Heart right ventricle (tissue), 16 donors: ENCODE data around the gene FCER1G. TPM values are rescaled to one million over a fixed set of nuclear protein-coding genes. Genes with fewer than 3 reads are reported as not detected.

ENCODE experiments used
- ATAC-seq, 8 donors: fragments of 200-7000 bp; cut with Tn5 transposase; one replicate each; pipeline ENCODE4 v1.9.1; 2020; ENCODE audit warnings: mild to moderate bottlenecking in 8 of 8, moderate library complexity in 8 of 8, moderate number of reproducible peaks in 1 of 8
- DNase-seq, 2 donors: peaks; one replicate each; pipeline ENCODE4 v3.0.0-alpha.2; 2020
- H3K27ac ChIP-seq, 10 donors: fragments of 200-600 bp; sonication (generic) in 2 of 10; one replicate each; pipeline versions ENCODE4 v1.5.0 to v1.8.0; 2020 to 2022; ENCODE audit warnings: mild to moderate bottlenecking in 3 of 10
- H3K27me3 ChIP-seq, 7 donors: fragments of 200-600 bp; one replicate each; pipeline ENCODE4 v1.8.0; 2021 to 2022; ENCODE audit warnings: mild to moderate bottlenecking in 2 of 7
- H3K36me3 ChIP-seq, 9 donors: fragments of 200-600 bp; sonication (generic) in 1 of 9; one replicate each; pipeline versions ENCODE4 v1.5.0 to v1.8.0; 2020 to 2022; ENCODE audit warnings: mild to moderate bottlenecking in 2 of 9
- H3K4me1 ChIP-seq, 9 donors: fragments of 200-600 bp; sonication (generic) in 1 of 9; one replicate each; pipeline versions ENCODE4 v1.5.0 to v1.8.0; 2020 to 2022; ENCODE audit warnings: mild to moderate bottlenecking in 4 of 9
- H3K4me3 ChIP-seq, 10 donors: fragments of 200-600 bp; sonication (generic) in 2 of 10; one replicate each; pipeline versions ENCODE4 v1.5.0 to v1.8.0; 2020 to 2022; ENCODE audit warnings: mild to moderate bottlenecking in 7 of 10, moderate library complexity in 2 of 10
- H3K9me3 ChIP-seq, 11 donors: fragments of 200-600 bp in 10 of 11; sonication (generic) in 2 of 11; one replicate each; pipeline versions ENCODE4 v1.5.0 to v1.8.0; 2013 to 2022; ENCODE audit warnings: mild to moderate bottlenecking in 2 of 11, control low read depth in 1 of 11, moderate library complexity in 1 of 11
- WGBS, 2 donors: extraction: QIAGEN DNeasy Blood & Tissue Kit; methylation state at CpG; one replicate each; pipeline ENCODE4 v1.1.7; 2013; ENCODE audit warnings: inconsistent platforms in 1 of 2; 5-methylcytosine and 5-hydroxymethylcytosine counted together
- intact Hi-C, 10 donors: fragments of 100-400 bp; cut with DNase I; formaldehyde crosslinking; loops; one replicate each; pipeline versions ENCODE4 v1.11.1 to v1.14.2; 2022
- polyA plus RNA-seq, 2 donors: library from polyadenylated mRNA; stranded (reverse); fragments of 200-250 nt; gene quantifications; one replicate each; pipeline ENCODE4 v1.2.3, GENCODE V29; 2013
- total RNA-seq, 10 donors: library from RNA; stranded (reverse); fragmentation: NEBNext Ultra II Directional in 3 of 10; extraction: Animal tissue kit (Norgen Biotek cat#: 25700) in 3 of 10; gene quantifications; one replicate each; pipeline versions ENCODE4 v1.2.1 to v1.2.4, GENCODE V29; 2021 to 2023
- TF ChIP-seq, protein P1 (sequence below), 9 donors: fragments of 200-600 bp; sonication (generic) in 2 of 9; IDR thresholded peaks; one replicate each; pipeline versions ENCODE4 v1.5.0 to v1.8.0; 2021 to 2022; ENCODE audit warnings: antibody characterized with exemption in 9 of 9, mild to moderate bottlenecking in 5 of 9, moderate library complexity in 1 of 9
- donor health status: Arrhythmogenic right ventricular cardiomyopathy.
- donor health status: ischemic (EF 13 %, LVEDD 7.1; RV severe dilation, severe dysfunction).
- donor health status: healthy with polysubstance abuse.
- donor health status: DM: no; HTN: yes; CAD: no.
- donor health status: DM: no; HTN: no; CAD: no.
- donor health status: ischemic (EF 25% LVEDD 6.9; RV normal size, moderate dysfunction).
- donor health status: ischemic (EF 25% LVEDD 5.7; RV mildly dilated, moderate dysfunction).
- donor health status: healthy.
- donor health status: DM: yes; HTN: yes; CAD: no.
- donor health status: Ischemic cardiomyopathy.
- donor health status: ischemic (EF 35%, LVEDD 5.7; RV mildly dilated, moderate dysfunction).
- donor health status: nonischemic (EF 11% LVEDD 7.7; RV severe dilation, severe dysfunction).
- donor health status: DM: yes; HTN: yes; CAD: no.
- donor health status: PGD.
- donor health status: ischemic (EF 29% LVEDD 5.4; RV normal size, mild dysfunction).
- donor health status: nonischemic (EF 23%, LVEDD 6.1; RV moderate dilation, normal function).

FCER1G gene
- total and polyA plus RNA-seq, 12 donors: 2.0 to 65.8 (median 11.5) TPM

GRCh38 chr1:161190962-161191521 is 24.1 kb upstream of the FCER1G start:
- no peaks in the 10 kb centered on the region for H3K9me3 ChIP-seq
- DNase-seq (no peak), ATAC-seq (no peak)
- intact Hi-C loops: loop anchor here in 6 of 10 donors (5.0 to 10.0 kb wide), 3 partner anchors 36 to 196 kb away; partner anchors contain the start of gene TOMM40L (in 1 of the 6)
- H3K27me3 ChIP-seq: no peaks in the 10 kb centered on the region
- no peak overlapping the region for H3K4me3 ChIP-seq
- H3K27ac ChIP-seq: peak overlapping the region in 1 of 10 donors; percentile 37
- H3K4me1 ChIP-seq: peaks cover 1 to 77% (median 44%) of the 10 kb centered on the region in 9 donors
- peaks cover 0 to 67% (median 0%) of the 10 kb centered on the region in 9 donors for H3K36me3 ChIP-seq
- TF ChIP-seq, protein P1, sequence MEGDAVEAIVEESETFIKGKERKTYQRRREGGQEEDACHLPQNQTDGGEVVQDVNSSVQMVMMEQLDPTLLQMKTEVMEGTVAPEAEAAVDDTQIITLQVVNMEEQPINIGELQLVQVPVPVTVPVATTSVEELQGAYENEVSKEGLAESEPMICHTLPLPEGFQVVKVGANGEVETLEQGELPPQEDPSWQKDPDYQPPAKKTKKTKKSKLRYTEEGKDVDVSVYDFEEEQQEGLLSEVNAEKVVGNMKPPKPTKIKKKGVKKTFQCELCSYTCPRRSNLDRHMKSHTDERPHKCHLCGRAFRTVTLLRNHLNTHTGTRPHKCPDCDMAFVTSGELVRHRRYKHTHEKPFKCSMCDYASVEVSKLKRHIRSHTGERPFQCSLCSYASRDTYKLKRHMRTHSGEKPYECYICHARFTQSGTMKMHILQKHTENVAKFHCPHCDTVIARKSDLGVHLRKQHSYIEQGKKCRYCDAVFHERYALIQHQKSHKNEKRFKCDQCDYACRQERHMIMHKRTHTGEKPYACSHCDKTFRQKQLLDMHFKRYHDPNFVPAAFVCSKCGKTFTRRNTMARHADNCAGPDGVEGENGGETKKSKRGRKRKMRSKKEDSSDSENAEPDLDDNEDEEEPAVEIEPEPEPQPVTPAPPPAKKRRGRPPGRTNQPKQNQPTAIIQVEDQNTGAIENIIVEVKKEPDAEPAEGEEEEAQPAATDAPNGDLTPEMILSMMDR (IDR thresholded peaks at IDR 0.05): no peak
- WGBS, 2 donors: 65 to 72% methylated on average over 22 of the region's 22 CpGs

DNA sequence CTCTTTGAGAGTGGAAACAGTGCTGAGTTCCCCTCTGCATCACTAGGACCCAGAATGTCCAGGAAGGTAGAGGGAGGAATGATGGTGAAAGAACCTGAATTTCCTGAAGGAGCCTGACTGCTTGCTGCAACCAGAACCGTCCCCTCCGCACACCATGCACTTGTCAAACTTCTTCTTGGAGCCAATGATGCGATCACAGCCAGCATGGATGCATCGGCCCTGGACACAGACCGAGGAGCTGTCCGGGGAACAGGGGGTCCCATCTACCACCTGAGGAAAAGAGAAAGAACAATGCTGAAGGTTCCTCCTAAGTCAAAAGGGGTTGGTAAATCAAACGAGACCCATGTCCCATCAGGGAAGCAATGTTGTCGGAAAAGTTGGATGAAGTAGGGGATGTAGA is 23.1 kb upstream of the FCER1G start:
- Histone ChIP-seq H3K27ac (peak overlapping the region in 1 of 10 donors; percentile 100), H3K36me3 (peaks cover 0 to 77% (median 0%) of the 10 kb centered on the region in 9 donors), H3K4me3 (no peak overlapping the region), H3K4me1 (peaks cover 1 to 77% (median 42%) of the 10 kb centered on the region in 9 donors), H3K27me3 (no peaks in the 10 kb centered on the region), H3K9me3 (no peaks in the 10 kb centered on the region)
- ATAC-seq: no peak
- no peak for DNase-seq
- intact Hi-C loops: loop anchor here in 6 of 10 donors (2.0 to 10.0 kb wide), 4 partner anchors 17 to 195 kb away; partner anchors contain the start of gene TOMM40L (in 1 of the 6)
- TF ChIP-seq, protein P1 (IDR thresholded peaks at IDR 0.05): no peak
- 70 to 76% methylated on average over 8 of the region's 8 CpGs for WGBS, 2 donors

GRCh38 chr1:161192476-161193465 is 22.3 kb upstream of the FCER1G start:
- 49 to 54% methylated on average over 15 of the region's 15 CpGs for WGBS, 2 donors
- Histone ChIP-seq H3K4me3 (peak overlapping the region in 2 of 10 donors; percentile 0 to 67), H3K27me3 (no peaks in the 10 kb centered on the region), H3K27ac (peak overlapping the region in 5 of 10 donors; percentile 17 to 100 (median 41)), H3K9me3 (no peaks in the 10 kb centered on the region), H3K36me3 (peaks cover 0 to 77% (median 0%) of the 10 kb centered on the region in 9 donors), H3K4me1 (peaks cover 8 to 71% (median 49%) of the 10 kb centered on the region in 9 donors)
- DNase-seq (peak in 1 of 2 donors; percentile 78), ATAC-seq (peak; percentile 17 to 71 (median 60))
- intact Hi-C loops: loop anchor here in 6 of 10 donors (2.0 to 10.0 kb wide), 4 partner anchors 16 to 195 kb away; partner anchors contain the start of gene TOMM40L (in 1 of the 6)
- TF ChIP-seq, protein P1 (IDR thresholded peaks at IDR 0.05): peak; percentile 78 to 92 (median 89)
